ENCODE data around the gene GAB2. TPM values are rescaled to one million over a fixed set of nuclear protein-coding genes. Genes with fewer than 3 reads are reported as not detected.

The GAB2 gene
- total RNA-seq, 2 experiments from 2014 or later = 1.4 to 1.8 TPM

- Mint-ChIP-seq H3K4me3 (no peak overlapping the region), H3K36me3 (ENCODE audit: low read depth) (no peaks in the 10 kb centered on the region), H3K9me3 (no peaks in the 10 kb centered on the region), H3K27me3 (no peaks in the 10 kb centered on the region), H3K27ac (no peak overlapping the region), H3K4me1 (ENCODE audit: low read depth) (no peaks in the 10 kb centered on the region)
- ChIA-PET POLR2A (interaction anchor here (1.6 kb wide), 1 partner anchor 17 kb away, joined by 3 read pairs; no protein-coding TSS in a partner anchor), CTCF (interaction anchor here (1.1 kb wide), 1 partner anchor 29 kb away, joined by 3 read pairs; no protein-coding TSS in a partner anchor)
- intact Hi-C loops (cut with micrococcal nuclease) = no loop called here
- ATAC-seq (no peak), DNase-seq (no peak)
- no peak for TF ChIP-seq CTCF (IDR thresholded peaks at IDR 0.05)
Observed at GRCh38 chr11:78257654-78258053, 160.0 kb downstream of the GAB2 start.

GRCh38 chr11:78256962-78257361 is 160.7 kb downstream of the GAB2 start:
- ChIA-PET POLR2A (interaction anchor here (0.6 kb wide), 1 partner anchor 438 kb away, joined by 3 read pairs; no protein-coding TSS in a partner anchor), CTCF (interaction anchor here (1.1 kb wide), 1 partner anchor 29 kb away, joined by 3 read pairs; no protein-coding TSS in a partner anchor)
- H3K9me3 Mint-ChIP-seq = no peaks in the 10 kb centered on the region
- no peak for TF ChIP-seq CTCF (IDR thresholded peaks at IDR 0.05)
- H3K4me1 Mint-ChIP-seq (ENCODE audit: low read depth) = no peaks in the 10 kb centered on the region
- no peaks in the 10 kb centered on the region for H3K27me3 Mint-ChIP-seq
- no peak overlapping the region for H3K4me3 Mint-ChIP-seq
- no peaks in the 10 kb centered on the region for H3K36me3 Mint-ChIP-seq (ENCODE audit: low read depth)
- intact Hi-C loops (cut with micrococcal nuclease) = no loop called here
- DNase-seq (no peak), ATAC-seq (no peak)
- H3K27ac Mint-ChIP-seq = no peak overlapping the region

GRCh38 chr11:78255919-78256318 is 161.7 kb downstream of the GAB2 start:
- intact Hi-C loops (cut with micrococcal nuclease) = no loop called here
- H3K27me3 Mint-ChIP-seq = no peaks in the 10 kb centered on the region
- H3K4me3 Mint-ChIP-seq = no peak overlapping the region
- H3K9me3 Mint-ChIP-seq = no peaks in the 10 kb centered on the region
- no peaks in the 10 kb centered on the region for H3K36me3 Mint-ChIP-seq (ENCODE audit: low read depth)
- CTCF ChIA-PET = no interaction called here
- TF ChIP-seq CTCF (IDR thresholded peaks at IDR 0.05) = no peak
- H3K4me1 Mint-ChIP-seq (ENCODE audit: low read depth) = no peaks in the 10 kb centered on the region
- no peak for ATAC-seq
- no peak for DNase-seq
- POLR2A ChIA-PET = no interaction called here
- no peak overlapping the region for H3K27ac Mint-ChIP-seq

DNA sequence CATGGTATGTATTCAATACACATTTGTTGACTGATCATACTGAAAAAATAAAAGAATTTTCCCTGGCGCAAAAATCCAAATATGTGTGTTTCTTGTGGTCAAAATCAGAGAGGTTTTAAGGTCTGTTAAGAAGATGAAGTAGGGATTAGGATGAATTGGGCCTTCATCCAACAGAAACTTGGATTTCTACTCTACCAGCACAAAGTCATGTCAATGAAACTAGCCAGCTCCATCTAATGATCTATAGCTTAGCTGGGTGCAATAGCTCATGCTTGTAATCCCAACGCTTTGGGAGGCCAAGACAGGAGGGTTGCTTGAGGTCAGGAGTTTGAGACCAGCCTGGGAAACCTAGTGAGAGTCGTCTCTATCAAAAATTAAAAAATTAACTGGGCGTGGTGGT is 163.4 kb downstream of the GAB2 start:
- no peaks in the 10 kb centered on the region for H3K9me3 Mint-ChIP-seq
- H3K4me3 Mint-ChIP-seq = no peak overlapping the region

DNA sequence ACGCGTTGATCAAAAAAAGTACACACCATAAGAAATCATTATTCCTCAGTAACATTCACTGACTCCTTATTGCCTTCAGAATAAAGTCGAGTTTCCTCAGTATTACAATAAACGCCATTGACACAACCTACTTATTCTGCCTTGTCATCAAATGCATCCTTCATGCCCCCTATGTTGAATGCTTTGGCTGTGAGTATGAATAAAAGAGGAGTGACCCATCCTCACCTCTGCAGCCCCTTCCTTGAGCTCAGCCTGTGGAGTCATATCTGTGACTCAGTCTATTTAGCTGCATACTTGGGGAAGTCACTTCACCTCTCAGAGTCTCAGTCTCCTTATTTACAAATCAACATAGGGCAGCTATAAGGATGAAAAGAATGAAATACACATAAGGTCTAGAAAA is 163.8 kb downstream of the GAB2 start:
- no peak for TF ChIP-seq CTCF (IDR thresholded peaks at IDR 0.05)
- no peak overlapping the region for H3K4me3 Mint-ChIP-seq
- H3K27me3 Mint-ChIP-seq = no peaks in the 10 kb centered on the region
- no peak overlapping the region for H3K27ac Mint-ChIP-seq
- no peaks in the 10 kb centered on the region for H3K9me3 Mint-ChIP-seq
- intact Hi-C loops (cut with micrococcal nuclease) = no loop called here
- DNase-seq = no peak
- CTCF ChIA-PET = no interaction called here
- H3K4me1 Mint-ChIP-seq (ENCODE audit: low read depth) = peaks cover 2% of the 10 kb centered on the region
- H3K36me3 Mint-ChIP-seq (ENCODE audit: low read depth) = no peaks in the 10 kb centered on the region
- ATAC-seq = no peak
- POLR2A ChIA-PET = no interaction called here

More for the DNA sequence above, 163.4 kb downstream of the GAB2 start:
- DNase-seq (no peak), ATAC-seq (no peak)
- ChIA-PET POLR2A (no interaction called here), CTCF (no interaction called here)
- Mint-ChIP-seq H3K27ac (no peak overlapping the region), H3K4me1 (ENCODE audit: low read depth) (no peaks in the 10 kb centered on the region), H3K27me3 (no peaks in the 10 kb centered on the region), H3K36me3 (ENCODE audit: low read depth) (no peaks in the 10 kb centered on the region)
- intact Hi-C loops (cut with micrococcal nuclease) = no loop called here
- TF ChIP-seq CTCF (IDR thresholded peaks at IDR 0.05) = no peak

Data from activated CD8-positive, alpha-beta T cell treated with anti-CD3 and anti-CD28 coated beads for 36 hours (primary cell).